Measurements from ENCODE around the gene SERHL2.
"Not testable (repeated sequence)": the region's sequence is repeated elsewhere in the genome, so short reads cannot be mapped to it uniquely, and the experiment has no call there.

The SERHL2 gene

GRCh38 chr22:42607641-42608040 is 53.9 kb downstream of the SERHL2 start:
- not testable (repeated sequence) for DNase-seq (ENCODE audit: low read depth in 3 of 3)

- DNase-seq (ENCODE audit: low read depth in 3 of 3): no peak
Measured at GRCh38 chr22:42608136-42608822, 54.5 kb downstream of the SERHL2 start.

- DNase-seq (ENCODE audit: low read depth in 3 of 3): no peak
Measured at GRCh38 chr22:42608823-42609361, 55.1 kb downstream of the SERHL2 start.

- DNase-seq (ENCODE audit: low read depth in 3 of 3): no peak
Measured at GRCh38 chr22:42610186-42610585, 56.4 kb downstream of the SERHL2 start.

GRCh38 chr22:42611051-42611450 is 57.3 kb downstream of the SERHL2 start:
- no peak for DNase-seq (ENCODE audit: low read depth in 3 of 3)

- DNase-seq (ENCODE audit: low read depth in 3 of 3): no peak
Measured at GRCh38 chr22:42612336-42612735, 58.6 kb downstream of the SERHL2 start.

- DNase-seq (ENCODE audit: low read depth in 3 of 3): peak in 1 of 3 experiments; percentile 12
Measured at GRCh38 chr22:42613872-42614301, 60.1 kb downstream of the SERHL2 start.

GRCh38 chr22:42614312-42615091 is 60.7 kb downstream of the SERHL2 start, which contains the start of gene POLDIP3:
POLDIP3 (minus strand) TSS chr22:42614883; CDS start chr22:42614857, 26 bp downstream.
- DNase-seq (ENCODE audit: low read depth in 3 of 3): peak; percentile 97 to 99 (median 98)

GRCh38 chr22:42615092-42615859 is 61.5 kb downstream of the SERHL2 start:
- DNase-seq (ENCODE audit: low read depth in 3 of 3): peak; percentile 78 to 91 (median 87)

GRCh38 chr22:42615860-42616175 is 62.1 kb downstream of the SERHL2 start:
- not testable (repeated sequence) for DNase-seq (ENCODE audit: low read depth in 3 of 3)

GRCh38 chr22:42617155-42617983 is 63.6 kb downstream of the SERHL2 start:
- DNase-seq (ENCODE audit: low read depth in 3 of 3): no peak

GRCh38 chr22:42619261-42620063 is 65.7 kb downstream of the SERHL2 start:
- DNase-seq (ENCODE audit: low read depth in 3 of 3): no peak

- DNase-seq (ENCODE audit: low read depth in 3 of 3): no peak
Measured at GRCh38 chr22:42620084-42620483, 66.3 kb downstream of the SERHL2 start.

GRCh38 chr22:42621505-42622002 is 67.8 kb downstream of the SERHL2 start:
- DNase-seq (ENCODE audit: low read depth in 3 of 3): peak; percentile 13 to 35 (median 23)

GRCh38 chr22:42622061-42622710 is 68.4 kb downstream of the SERHL2 start:
- no peak for DNase-seq (ENCODE audit: low read depth in 3 of 3)

GRCh38 chr22:42623301-42623751 is 69.6 kb downstream of the SERHL2 start:
- DNase-seq (ENCODE audit: low read depth in 3 of 3): no peak

Data from stimulated activated CD4-positive, alpha-beta T cell treated with anti-CD3 and anti-CD28 coated beads, TNF-alpha, amount 100 ng/mL, for 24 hours (primary cell).